SU-DHL-6 (cell line): ENCODE results near the gene RAB44.

Source experiments
- H2AFZ ChIP-seq: fragments of 200-600 bp; sonication (generic); 2 replicates; pipeline ENCODE4 v1.6.1; 2014; ENCODE audit warnings: low read depth, mild to moderate bottlenecking, moderate library complexity, mixed read lengths, antibody characterized with exemption, low read length; ENCODE audit not compliant: severe bottlenecking
- H3F3A ChIP-seq: fragments of 200-600 bp; shearing (Covaris generic); 2 replicates; pipeline ENCODE4 v1.6.0; 2016; ENCODE audit warnings: antibody characterized with exemption, mild to moderate bottlenecking; ENCODE audit not compliant: insufficient read depth
- H3K27ac ChIP-seq: fragments of 200-600 bp; sonication (generic); 2 replicates; pipeline ENCODE4 v1.5.1; 2016; ENCODE audit warnings: low read depth, mild to moderate bottlenecking, low read length, moderate library complexity, mixed read lengths
- H3K27me3 ChIP-seq: fragments of 200-600 bp; sonication (generic), shearing (Covaris generic); 2 replicates; pipeline ENCODE4 v1.6.0; 2014; ENCODE audit warnings: mild to moderate bottlenecking, low read length
- H3K36me3 ChIP-seq: fragments of 200-600 bp; sonication (generic); 2 replicates; pipeline ENCODE4 v1.6.1; 2014; ENCODE audit warnings: mild to moderate bottlenecking, low read length, mixed read lengths
- H3K4me2 ChIP-seq: fragments of 300-600, 200-600 bp; shearing (Covaris generic), sonication (generic); 2 replicates; pipeline ENCODE4 v1.6.0; 2014; ENCODE audit warnings: low read length, low read depth, mild to moderate bottlenecking; ENCODE audit not compliant: poor library complexity, severe bottlenecking
- H3K4me3 ChIP-seq: fragments of 200-600 bp; sonication (generic); 2 replicates; pipeline ENCODE4 v1.5.1; 2014; ENCODE audit warnings: antibody characterized with exemption, low read length, mild to moderate bottlenecking, mixed read lengths; ENCODE audit not compliant: insufficient read depth, poor library complexity, severe bottlenecking
- H3K79me2 ChIP-seq: fragments of 200-600 bp; sonication (generic); 2 replicates; pipeline ENCODE4 v1.6.1; 2014; ENCODE audit warnings: mild to moderate bottlenecking, low read length, moderate library complexity; ENCODE audit not compliant: insufficient read depth
- H3K9ac ChIP-seq: fragments of 200-600 bp; sonication (generic); 2 replicates; pipeline ENCODE4 v1.7.0; 2014; ENCODE audit warnings: mild to moderate bottlenecking, low read length
- H3K9me2 ChIP-seq: fragments of 200-600 bp; sonication (generic); replicated peaks from 2 replicates; pipeline ENCODE4 v1.6.1; 2014; ENCODE audit warnings: low read length; ENCODE audit not compliant: insufficient read depth
- H3K9me3 ChIP-seq: fragments of 200-600 bp; sonication (generic); 2 replicates; pipeline ENCODE4 v1.6.1; 2014; ENCODE audit warnings: low read length, mixed read lengths; ENCODE audit not compliant: insufficient read depth
- H4K20me1 ChIP-seq: fragments of 200-600 bp; sonication (generic); 2 replicates; pipeline ENCODE4 v1.6.1; 2014; ENCODE audit warnings: low read depth, mild to moderate bottlenecking, antibody characterized with exemption, low read length, moderate library complexity, mixed read lengths
- CTCF ChIP-seq: fragments of 200-600 bp; sonication (generic); IDR thresholded peaks from one replicate; pipeline ENCODE4 v1.5.1; 2017; ENCODE audit warnings: antibody characterized with exemption, mild to moderate bottlenecking, low read length, moderate library complexity; ENCODE audit not compliant: insufficient read depth, poor library complexity, severe bottlenecking
- EZH2phosphoT487 ChIP-seq: fragments of 200-600 bp; sonication (generic), shearing (Covaris generic); conservative IDR thresholded peaks from 2 replicates; pipeline ENCODE4 v1.6.1; 2018; ENCODE audit warnings: mild to moderate bottlenecking, antibody characterized with exemption, low read length, moderate library complexity, mixed read lengths

The RAB44 gene

GRCh38 chr6:36662827-36663256 is 34.8 kb upstream of the RAB44 start:
- no peak overlapping the region for H3K9ac ChIP-seq
- no peaks in the 10 kb centered on the region for H3K79me2 ChIP-seq
- H3K9me2 ChIP-seq: no peaks in the 10 kb centered on the region
- no peak overlapping the region for H2AFZ ChIP-seq
- H3K27ac ChIP-seq: peak overlapping the region; percentile 5; the same call in 1 of the 2 replicates
- H3F3A ChIP-seq: peaks cover 27% of the 10 kb centered on the region
- H3K4me2 ChIP-seq: peak overlapping the region; percentile 26
- no peaks in the 10 kb centered on the region for H3K9me3 ChIP-seq
- H3K27me3 ChIP-seq: no peaks in the 10 kb centered on the region
- TF ChIP-seq EZH2phosphoT487: no peak
- no peak for TF ChIP-seq CTCF
- H4K20me1 ChIP-seq: no peaks in the 10 kb centered on the region
- H3K4me3 ChIP-seq: no peak overlapping the region
- H3K36me3 ChIP-seq: no peaks in the 10 kb centered on the region

DNA sequence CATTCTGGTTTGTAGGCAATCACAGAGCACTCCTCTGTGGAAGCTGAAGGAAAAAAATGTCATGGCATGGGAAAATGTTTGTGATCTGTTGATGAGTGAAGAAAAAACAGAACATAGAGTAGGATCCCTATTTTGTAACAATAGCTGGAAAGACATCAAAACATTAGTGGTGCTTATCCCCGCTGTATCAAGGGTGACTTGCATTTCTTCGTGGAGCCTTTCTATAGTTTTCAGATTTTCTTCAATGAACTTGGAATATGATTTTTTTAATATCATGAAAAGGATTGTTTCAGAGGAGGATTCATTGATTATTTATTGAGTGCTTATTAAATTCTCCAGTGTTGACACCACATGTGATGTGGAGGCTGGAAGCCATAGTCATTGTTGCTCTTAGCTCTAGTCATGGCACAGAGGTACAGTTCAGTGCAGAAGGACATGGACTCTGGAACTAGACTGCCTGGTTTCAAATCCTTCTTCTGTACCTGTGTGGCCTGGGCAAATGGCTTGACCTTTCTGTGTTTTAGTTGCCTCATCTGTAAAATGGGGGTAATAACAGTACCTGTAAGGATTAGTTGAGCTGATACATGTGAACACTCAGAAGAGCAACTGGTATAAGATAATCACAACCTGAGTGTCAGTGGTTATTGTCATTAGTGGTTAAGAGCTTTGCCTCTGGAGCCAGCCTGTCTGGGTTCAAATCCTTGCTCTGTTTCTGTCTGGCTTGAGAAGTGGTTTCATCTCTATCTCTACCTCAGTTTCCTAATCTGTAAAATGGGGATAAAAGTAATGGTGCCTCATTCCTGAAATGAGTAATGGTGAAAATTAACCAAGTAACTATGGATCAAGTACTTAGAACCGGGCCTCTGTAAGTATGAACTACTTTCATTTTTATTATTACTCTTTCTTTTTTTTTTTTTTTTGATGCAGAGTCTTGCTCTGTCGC is 33.9 kb upstream of the RAB44 start:
- Histone ChIP-seq H3K79me2 (no peaks in the 10 kb centered on the region), H3K9ac (no peak overlapping the region), H3K9me2 (no peaks in the 10 kb centered on the region), H3K4me2 (peak overlapping the region; percentile 30), H3K9me3 (no peaks in the 10 kb centered on the region), H2AFZ (no peak overlapping the region), H3F3A (peaks cover 27% of the 10 kb centered on the region), H3K27ac (no peak overlapping the region), H3K36me3 (no peaks in the 10 kb centered on the region), H4K20me1 (no peaks in the 10 kb centered on the region), H3K27me3 (no peaks in the 10 kb centered on the region), H3K4me3 (no peak overlapping the region)
- peak; percentile 25 for TF ChIP-seq EZH2phosphoT487
- no peak for TF ChIP-seq CTCF

DNA sequence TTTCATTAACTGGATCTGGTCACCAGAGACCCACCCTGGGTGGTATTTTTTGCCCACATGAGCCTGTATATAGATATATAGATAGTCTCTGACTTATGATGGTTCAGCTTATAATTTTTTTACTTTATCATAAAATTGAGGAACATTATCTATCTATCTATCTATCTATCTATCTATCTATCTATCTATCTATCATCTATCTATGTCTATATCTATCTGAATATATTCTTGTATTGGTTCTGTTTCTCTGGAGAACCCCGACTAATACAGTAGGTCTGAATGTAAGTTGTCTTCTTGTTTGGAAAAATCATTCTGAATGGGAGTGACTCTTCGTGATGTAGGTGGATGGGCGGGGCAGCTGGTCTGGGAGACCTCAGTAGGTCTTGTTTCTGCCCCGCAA is 32.4 kb upstream of the RAB44 start:
- Histone ChIP-seq H3K27ac (no peak overlapping the region), H3F3A (peaks cover 27% of the 10 kb centered on the region)

More for the DNA sequence above, 32.4 kb upstream of the RAB44 start:
- Histone ChIP-seq H3K9ac (no peak overlapping the region), H3K4me3 (no peak overlapping the region), H3K27me3 (no peaks in the 10 kb centered on the region), H3K9me3 (no peaks in the 10 kb centered on the region), H4K20me1 (no peaks in the 10 kb centered on the region), H3K4me2 (peak overlapping the region; percentile 30), H3K9me2 (no peaks in the 10 kb centered on the region), H3K79me2 (no peaks in the 10 kb centered on the region), H2AFZ (no peak overlapping the region), H3K36me3 (no peaks in the 10 kb centered on the region)
- no peak for TF ChIP-seq EZH2phosphoT487
- no peak for TF ChIP-seq CTCF
